CD4-positive, alpha-beta T cell (primary cell): ENCODE results near the gene FBN1. TPM values are rescaled to one million over a fixed set of nuclear protein-coding genes. Genes with fewer than 3 reads are reported as not detected.

Experiments used
- ATAC-seq: fragments of 200-7000 bp; cut with Tn5 transposase; one replicate; pipeline ENCODE4 v1.10.0; 2022; ENCODE audit warnings: mild to moderate bottlenecking; ENCODE audit not compliant: poor library complexity
- CTCF ChIA-PET: fragments of 350-600 bp; sonication (Branson Sonifier 250); formaldehyde crosslinking; loops from one replicate; lab custom pipeline; 2021; ENCODE audit warnings: antibody characterized with exemption, inconsistent platforms; lab: Charles Lee
- POLR2A ChIA-PET: fragments of 350-600 bp; sonication (Branson Sonifier 250); formaldehyde crosslinking; loops from one replicate; lab custom pipeline; 2021; ENCODE audit warnings: antibody characterized with exemption, inconsistent platforms; lab: Charles Lee
- DNase-seq, 14 experiments: peaks; one replicate each; pipeline ENCODE4 v3.0.0-alpha.2; 2013 to 2020; ENCODE audit warnings: mixed read lengths in 2 of 14
- H3K27ac ChIP-seq, 2 donors: one replicate each; pipeline versions ENCODE4 v1.5.1 to v1.7.0; 2013; ENCODE audit warnings: low read length in 2 of 2, low read depth in 1 of 2, mild to moderate bottlenecking in 1 of 2
- H3K27me3 ChIP-seq, 2 experiments: 1 replicate in 1 of 2; 2 replicates in 1 of 2; pipeline versions ENCODE4 v1.6.1 to v1.7.0; 2013; ENCODE audit warnings: low read length in 2 of 2, control low read depth in 1 of 2, mild to moderate bottlenecking in 1 of 2, moderate library complexity in 1 of 2; ENCODE audit not compliant: insufficient read depth in 2 of 2, control insufficient read depth in 1 of 2
- H3K36me3 ChIP-seq: one replicate; pipeline ENCODE4 v1.6.1; 2013; ENCODE audit warnings: low read length, control low read depth; ENCODE audit not compliant: insufficient read depth
- H3K4me1 ChIP-seq: one replicate; pipeline ENCODE4 v1.6.1; 2013; ENCODE audit warnings: low read length, control low read depth; ENCODE audit not compliant: insufficient read depth
- H3K4me3 ChIP-seq: one replicate; pipeline ENCODE4 v1.5.1; 2013; ENCODE audit warnings: mild to moderate bottlenecking, low read length, moderate library complexity
- H3K9me3 ChIP-seq, 2 experiments: 1 replicate in 1 of 2; 2 replicates in 1 of 2; pipeline versions ENCODE4 v1.6.1 to v1.7.0; 2013; ENCODE audit warnings: low read length in 2 of 2, mild to moderate bottlenecking in 2 of 2, control low read depth in 1 of 2, moderate library complexity in 1 of 2; ENCODE audit not compliant: control insufficient read depth in 1 of 2, insufficient read depth in 1 of 2
- H3K27ac Mint-ChIP-seq: one replicate; pipeline ENCODE4 v1.8.0; 2020; ENCODE audit warnings: mixed read lengths
- H3K27me3 Mint-ChIP-seq: one replicate; pipeline ENCODE4 v1.8.0; 2021; ENCODE audit warnings: mixed read lengths
- H3K36me3 Mint-ChIP-seq: one replicate; pipeline ENCODE4 v1.8.0; 2021; ENCODE audit warnings: low read depth, mixed read lengths
- H3K4me1 Mint-ChIP-seq: one replicate; pipeline ENCODE4 v1.8.0; 2021; ENCODE audit warnings: low read depth, mixed read lengths
- H3K4me3 Mint-ChIP-seq: one replicate; pipeline ENCODE4 v1.8.0; 2020; ENCODE audit warnings: mild to moderate bottlenecking, mixed read lengths
- H3K9me3 Mint-ChIP-seq: one replicate; pipeline ENCODE4 v1.8.0; 2020; ENCODE audit warnings: mixed read lengths
- CTCF ChIP-seq: fragments of 200-600 bp; IDR thresholded peaks from one replicate; pipeline ENCODE4 v1.8.0; 2022; ENCODE audit warnings: antibody characterized with exemption, mild to moderate bottlenecking
- intact Hi-C, 2 experiments: fragments of 100-400 bp; cut with DNase I in 1 of 2; cut with micrococcal nuclease in 1 of 2; formaldehyde crosslinking; loops; one replicate each; pipeline versions ENCODE4 v1.15.1 to v1.9.0; 2023 to 2025; cut with DNase I, micrococcal nuclease
- total RNA-seq, 174 experiments: library from RNA in 2 of 174; stranded (reverse) in 2 of 174; gene quantifications; one replicate each; pipeline ENCODE4 v1.2.3 and lab custom pipeline; 2021 to 2026

The FBN1 gene
- total RNA-seq, 2 experiments from 2014 or later = 0.11 to 0.25 TPM

GRCh38 chr15:48466079-48466478 lies 179.4 kb downstream of the FBN1 start:
- H3K36me3 ChIP-seq = no peaks in the 10 kb centered on the region
- ATAC-seq (no peak), DNase-seq (no peak)
- ChIA-PET CTCF (no interaction called here), POLR2A (no interaction called here)
- Mint-ChIP-seq H3K4me3 (no peak overlapping the region), H3K36me3 (no peaks in the 10 kb centered on the region), H3K9me3 (no peaks in the 10 kb centered on the region), H3K27ac (no peak overlapping the region), H3K27me3 (no peaks in the 10 kb centered on the region), H3K4me1 (no peaks in the 10 kb centered on the region)
- peaks cover 0 to 3% of the 10 kb centered on the region in 2 experiments for H3K9me3 ChIP-seq
- H3K27ac ChIP-seq = no peak overlapping the region
- H3K4me3 ChIP-seq = no peak overlapping the region
- H3K4me1 ChIP-seq = no peaks in the 10 kb centered on the region
- intact Hi-C loops = no loop called here
- no peak for TF ChIP-seq CTCF
- no peaks in the 10 kb centered on the region for H3K27me3 ChIP-seq

GRCh38 chr15:48465410-48465809 lies 180.1 kb downstream of the FBN1 start:
- Histone ChIP-seq H3K4me3 (no peak overlapping the region), H3K27me3 (no peaks in the 10 kb centered on the region), H3K4me1 (no peaks in the 10 kb centered on the region), H3K36me3 (no peaks in the 10 kb centered on the region), H3K9me3 (peaks cover 0 to 1% of the 10 kb centered on the region in 2 experiments), H3K27ac (no peak overlapping the region)
- Mint-ChIP-seq H3K27me3 (no peaks in the 10 kb centered on the region), H3K27ac (no peak overlapping the region), H3K9me3 (no peaks in the 10 kb centered on the region), H3K36me3 (no peaks in the 10 kb centered on the region), H3K4me3 (no peak overlapping the region), H3K4me1 (no peaks in the 10 kb centered on the region)
- no peak for TF ChIP-seq CTCF
- intact Hi-C loops = no loop called here
- DNase-seq (no peak), ATAC-seq (no peak)
- ChIA-PET POLR2A (no interaction called here), CTCF (no interaction called here)

- ChIA-PET CTCF (no interaction called here), POLR2A (no interaction called here)
- DNase-seq = no peak
- Histone ChIP-seq H3K9me3 (no peaks in the 10 kb centered on the region), H3K27me3 (no peaks in the 10 kb centered on the region), H3K4me1 (no peaks in the 10 kb centered on the region), H3K4me3 (no peak overlapping the region), H3K36me3 (no peaks in the 10 kb centered on the region), H3K27ac (no peak overlapping the region)
- no peak for ATAC-seq
- Mint-ChIP-seq H3K27ac (no peak overlapping the region), H3K27me3 (no peaks in the 10 kb centered on the region), H3K9me3 (no peaks in the 10 kb centered on the region), H3K36me3 (no peaks in the 10 kb centered on the region), H3K4me1 (no peaks in the 10 kb centered on the region), H3K4me3 (no peak overlapping the region)
- TF ChIP-seq CTCF = no peak
- intact Hi-C loops = no loop called here
Observed at GRCh38 chr15:48463366-48463880, 182.1 kb downstream of the FBN1 start.
